Activated CD8-positive, alpha-beta memory T cell treated with anti-CD3 and anti-CD28 coated beads, Interleukin-2, amount 50 U/mL, for 24 hours (primary cell): Measurements from ENCODE around the gene MAN2B1.
"Not testable (repeated sequence)": the region's sequence is repeated elsewhere in the genome, so short reads cannot be mapped to it uniquely, and the experiment has no call there.

Experiments
- DNase-seq: peaks from one replicate; pipeline ENCODE4 v3.0.0-alpha.2; 2020; ENCODE audit errors: extremely low read depth

The MAN2B1 gene

GRCh38 chr19:12660980-12661379, 5.6 kb downstream of the MAN2B1 start:
- DNase-seq = no peak

GRCh38 chr19:12657966-12658365, 8.6 kb downstream of the MAN2B1 start:
- DNase-seq = no peak

GRCh38 chr19:12656899-12657571, 9.5 kb downstream of the MAN2B1 start:
- no peak for DNase-seq

GRCh38 chr19:12655546-12655945, 11.0 kb downstream of the MAN2B1 start:
- DNase-seq = no peak

GRCh38 chr19:12652219-12652618, 14.3 kb downstream of the MAN2B1 start:
- no peak for DNase-seq

- no peak for DNase-seq
Observed at GRCh38 chr19:12649941-12650340, 16.6 kb downstream of the MAN2B1 start.

- no peak for DNase-seq
Observed at GRCh38 chr19:12648088-12648487, 18.5 kb downstream of the MAN2B1 start.

- no peak for DNase-seq
Observed at GRCh38 chr19:12647490-12648071, 19.0 kb downstream of the MAN2B1 start.

- DNase-seq = no peak
Observed at GRCh38 chr19:12647047-12647446, 19.5 kb downstream of the MAN2B1 start.

- DNase-seq = no peak
Observed at GRCh38 chr19:12646551-12646950, 20.0 kb downstream of the MAN2B1 start.

- DNase-seq = not testable (repeated sequence)
Observed at GRCh38 chr19:12643716-12644115, 22.8 kb downstream of the MAN2B1 start.

- DNase-seq = no peak
Observed at GRCh38 chr19:12642506-12642905, 24.0 kb downstream of the MAN2B1 start.

- DNase-seq = no peak
Observed at GRCh38 chr19:12641456-12641855, 25.1 kb downstream of the MAN2B1 start.

GRCh38 chr19:12639901-12640613, 26.5 kb downstream of the MAN2B1 start:
- DNase-seq = peak; percentile 79

GRCh38 chr19:12638611-12639182, 27.8 kb downstream of the MAN2B1 start:
- DNase-seq = no peak

- no peak for DNase-seq
Observed at GRCh38 chr19:12636631-12637030, 29.9 kb downstream of the MAN2B1 start.

GRCh38 chr19:12629215-12629614, 37.3 kb downstream of the MAN2B1 start:
- no peak for DNase-seq

- no peak for DNase-seq
Observed at GRCh38 chr19:12628040-12629022, 38.2 kb downstream of the MAN2B1 start.

- DNase-seq = no peak
Observed at GRCh38 chr19:12626958-12627357, 39.6 kb downstream of the MAN2B1 start.

- DNase-seq = no peak
Observed at GRCh38 chr19:12623361-12624031, 43.0 kb downstream of the MAN2B1 start.
